Measurements from ENCODE around the gene ALS2.

DNA sequence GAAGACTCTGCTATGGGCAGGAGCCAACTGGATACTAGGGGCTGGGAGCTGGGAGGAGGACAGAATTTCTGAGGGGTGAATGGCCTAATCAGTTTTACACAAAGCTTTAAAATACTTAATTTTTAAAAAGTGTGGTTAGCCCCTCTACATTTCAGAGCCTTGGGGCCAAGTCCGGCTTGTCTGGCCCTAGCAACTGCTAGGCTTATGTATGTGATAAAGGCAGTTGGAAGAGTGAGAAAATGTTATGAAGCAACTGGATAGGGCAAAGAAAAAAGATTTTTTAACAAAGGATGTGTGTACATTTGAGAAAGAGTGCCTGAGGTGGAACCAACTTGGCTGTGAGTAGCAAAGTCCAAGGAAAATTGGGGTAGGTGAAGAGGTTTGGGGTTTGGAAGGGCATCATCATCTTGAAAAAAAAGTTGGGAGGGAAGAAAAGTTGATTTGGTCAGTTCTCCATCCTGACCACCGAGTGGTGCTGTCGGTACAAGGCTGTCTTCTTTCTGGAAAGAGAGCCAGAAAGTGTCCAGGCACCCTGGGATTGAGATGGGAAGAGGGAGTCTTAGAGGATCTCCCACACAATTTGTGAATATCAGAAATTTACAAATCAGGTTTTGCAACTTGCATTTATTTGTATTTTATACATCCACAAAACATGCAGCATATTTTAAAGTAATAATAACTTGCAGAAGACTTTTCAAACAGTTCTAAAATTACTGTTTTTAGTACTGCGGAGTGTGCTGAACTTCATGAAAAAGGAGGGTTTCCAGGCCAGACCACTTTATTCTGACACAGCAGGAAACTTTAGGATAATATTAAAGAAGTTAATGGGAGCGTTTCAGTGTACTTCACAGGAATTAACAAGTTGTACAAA is 15.1 kb upstream of the ALS2 start:
- TF ChIP-seq, protein P1, sequence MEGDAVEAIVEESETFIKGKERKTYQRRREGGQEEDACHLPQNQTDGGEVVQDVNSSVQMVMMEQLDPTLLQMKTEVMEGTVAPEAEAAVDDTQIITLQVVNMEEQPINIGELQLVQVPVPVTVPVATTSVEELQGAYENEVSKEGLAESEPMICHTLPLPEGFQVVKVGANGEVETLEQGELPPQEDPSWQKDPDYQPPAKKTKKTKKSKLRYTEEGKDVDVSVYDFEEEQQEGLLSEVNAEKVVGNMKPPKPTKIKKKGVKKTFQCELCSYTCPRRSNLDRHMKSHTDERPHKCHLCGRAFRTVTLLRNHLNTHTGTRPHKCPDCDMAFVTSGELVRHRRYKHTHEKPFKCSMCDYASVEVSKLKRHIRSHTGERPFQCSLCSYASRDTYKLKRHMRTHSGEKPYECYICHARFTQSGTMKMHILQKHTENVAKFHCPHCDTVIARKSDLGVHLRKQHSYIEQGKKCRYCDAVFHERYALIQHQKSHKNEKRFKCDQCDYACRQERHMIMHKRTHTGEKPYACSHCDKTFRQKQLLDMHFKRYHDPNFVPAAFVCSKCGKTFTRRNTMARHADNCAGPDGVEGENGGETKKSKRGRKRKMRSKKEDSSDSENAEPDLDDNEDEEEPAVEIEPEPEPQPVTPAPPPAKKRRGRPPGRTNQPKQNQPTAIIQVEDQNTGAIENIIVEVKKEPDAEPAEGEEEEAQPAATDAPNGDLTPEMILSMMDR (IDR thresholded peaks at IDR 0.05), result peak; percentile 90
- TF ChIP-seq POLR2AphosphoS5 (IDR thresholded peaks at IDR 0.05; ENCODE audit: low read depth, low read length) (no peak), SIN3A (IDR thresholded peaks at IDR 0.05; ENCODE audit: borderline replicate concordance, insufficient read depth, low read depth, low read length) (no peak)

Measured in Panc1 (cell line).